IMR-90 (cell line): ENCODE results near the gene KIF12. TPM values are rescaled to one million over a fixed set of nuclear protein-coding genes. Genes with fewer than 3 reads are reported as not detected.
A peak's percentile ranks its signal among the peaks of the same experiment; 100 is the strongest.

ENCODE experiments used
- ATAC-seq: fragments of 200-7000 bp; cut with Tn5 transposase; 2 replicates; pipeline ENCODE4 v1.9.1; 2020; ENCODE audit warnings: low read depth, mild to moderate bottlenecking, moderate library complexity
- BruUV-seq: library from RNA; stranded (reverse); fragments of 400-500 nt; replicated peaks from 2 replicates; lab custom pipeline; 2021; lab: Mats Ljungman, UMichigan
- CTCF ChIA-PET: fragments of 300-600 bp; formaldehyde crosslinking; extraction: SDS; loops from one replicate; lab custom pipeline; 2021; ENCODE audit warnings: antibody characterized with exemption; lab: Yijun Ruan, JAX
- POLR2A ChIA-PET: fragments of 300-600 bp; sonication (Branson Sonifier 250); formaldehyde crosslinking; loops from one replicate; lab custom pipeline; 2022; ENCODE audit warnings: antibody characterized with exemption; ENCODE audit not compliant: unreplicated experiment; lab: Charles Lee
- DNase-seq: peaks from one replicate; pipeline ENCODE4 v3.0.0; 2013
- H2AFZ ChIP-seq: replicated peaks from 2 replicates; pipeline ENCODE3; 2013; ENCODE audit warnings: low read length, mild to moderate bottlenecking; ENCODE audit not compliant: poor library complexity
- H2AK5ac ChIP-seq: 2 replicates; pipeline ENCODE4 v1.6.1; 2013; ENCODE audit warnings: low read depth, low read length, inconsistent platforms
- H2AK9ac ChIP-seq: replicated peaks from 2 replicates; pipeline ENCODE3; 2013; ENCODE audit warnings: mild to moderate bottlenecking, low read depth, low read length, moderate library complexity; ENCODE audit not compliant: poor library complexity
- H2BK120ac ChIP-seq: 2 replicates; pipeline ENCODE4 v1.6.1; 2013; ENCODE audit warnings: low read depth, low read length, inconsistent platforms
- H2BK15ac ChIP-seq: 3 replicates; pipeline ENCODE4 v1.6.1; 2013; ENCODE audit warnings: low read depth, low read length, inconsistent platforms
- H2BK20ac ChIP-seq: 2 replicates; pipeline ENCODE4 v1.6.1; 2013; ENCODE audit warnings: low read depth, mild to moderate bottlenecking, inconsistent platforms, low read length, moderate library complexity
- H2BK5ac ChIP-seq: 2 replicates; pipeline ENCODE4 v1.6.1; 2013; ENCODE audit warnings: mild to moderate bottlenecking, low read depth, low read length, inconsistent platforms; ENCODE audit not compliant: poor library complexity, severe bottlenecking
- H3K14ac ChIP-seq: replicated peaks from 2 replicates; pipeline ENCODE4 v1.6.1; 2013; ENCODE audit warnings: low read depth, low read length, inconsistent platforms
- H3K18ac ChIP-seq: 2 replicates; pipeline ENCODE4 v1.6.1; 2013; ENCODE audit warnings: low read depth, low read length, control low read depth
- H3K23ac ChIP-seq: 2 replicates; pipeline ENCODE4 v1.6.1; 2013; ENCODE audit warnings: low read depth, low read length, inconsistent platforms
- H3K27ac ChIP-seq: 2 replicates; pipeline ENCODE4 v1.5.1; 2013; ENCODE audit warnings: mild to moderate bottlenecking, control low read depth, low read length; ENCODE audit not compliant: insufficient read depth
- H3K27me3 ChIP-seq: 2 replicates; pipeline ENCODE4 v1.6.1; 2013; ENCODE audit warnings: low read length; ENCODE audit not compliant: control insufficient read depth, insufficient read depth
- H3K36me3 ChIP-seq: 2 replicates; pipeline ENCODE4 v1.6.1; 2013; ENCODE audit warnings: low read length, mixed read lengths; ENCODE audit not compliant: control insufficient read depth, insufficient read depth
- H3K4ac ChIP-seq: 2 replicates; pipeline ENCODE4 v1.6.1; 2013; ENCODE audit warnings: low read depth, low read length, inconsistent platforms
- H3K4me1 ChIP-seq: 2 replicates; pipeline ENCODE4 v1.6.1; 2013; ENCODE audit warnings: low read length, mixed read lengths; ENCODE audit not compliant: control insufficient read depth, insufficient read depth
- H3K4me2 ChIP-seq: 2 replicates; pipeline ENCODE4 v1.6.1; 2013; ENCODE audit warnings: low read depth, mild to moderate bottlenecking, control low read depth, low read length, moderate library complexity
- H3K4me3 ChIP-seq: 2 replicates; pipeline ENCODE4 v1.5.1; 2013; ENCODE audit warnings: low read depth, mild to moderate bottlenecking, control low read depth, low read length, moderate library complexity; ENCODE audit not compliant: insufficient read depth
- H3K56ac ChIP-seq: 2 replicates; pipeline ENCODE4 v1.6.1; 2013; ENCODE audit warnings: low read length, inconsistent platforms; ENCODE audit not compliant: insufficient read depth; ENCODE audit errors: extremely low read depth
- H3K79me1 ChIP-seq, 2 experiments: 2 replicates each; pipeline ENCODE4 v1.6.1; 2013; ENCODE audit warnings: low read length in 2 of 2, inconsistent platforms in 1 of 2, low read depth in 1 of 2
- H3K9ac ChIP-seq: 2 replicates; pipeline ENCODE4 v1.6.1; 2013; ENCODE audit warnings: low read depth, low read length, control low read depth
- H3K9me1 ChIP-seq: 2 replicates; pipeline ENCODE4 v1.6.1; 2013; ENCODE audit warnings: low read length, inconsistent platforms; ENCODE audit not compliant: insufficient read depth
- H3K9me3 ChIP-seq: 2 replicates; pipeline ENCODE4 v1.6.1; 2013; ENCODE audit warnings: low read length; ENCODE audit not compliant: control insufficient read depth, insufficient read depth
- H4K20me1 ChIP-seq: 2 replicates; pipeline ENCODE4 v1.6.1; 2013; ENCODE audit warnings: low read length, inconsistent platforms; ENCODE audit not compliant: insufficient read depth
- H4K5ac ChIP-seq: 2 replicates; pipeline ENCODE4 v1.6.1; 2013; ENCODE audit warnings: mild to moderate bottlenecking, low read depth, low read length, control low read depth
- H4K8ac ChIP-seq, 2 experiments: 2 replicates each; pipeline ENCODE4 v1.6.1; 2013; ENCODE audit warnings: low read depth in 2 of 2, low read length in 2 of 2, control low read depth in 1 of 2, inconsistent platforms in 1 of 2
- H4K91ac ChIP-seq: 2 replicates; pipeline ENCODE4 v1.6.1; 2013; ENCODE audit warnings: low read depth, low read length, inconsistent platforms; ENCODE audit not compliant: insufficient read depth
- ELK1 ChIP-seq: fragments of 150-350 bp; IDR thresholded peaks from 2 replicates; pipeline ENCODE4 v1.6.1; 2016; ENCODE audit warnings: low read depth, mild to moderate bottlenecking, low read length, moderate library complexity, borderline replicate concordance
- SMC3 ChIP-seq: fragments of 150-350 bp; IDR thresholded peaks from 2 replicates; pipeline ENCODE4 v1.6.1; 2016; ENCODE audit warnings: low read depth, mild to moderate bottlenecking, antibody characterized with exemption, low read length, moderate library complexity
- WGBS, 2 experiments: methylation state at CpG; one replicate each; pipeline versions ENCODE4 v1.1.5 to v1.1.7; 2013; ENCODE audit warnings: missing lambda C conversion rate in 2 of 2; ENCODE audit not compliant: insufficient read length in 1 of 2; ENCODE audit errors: extremely low coverage in 2 of 2; 5-methylcytosine and 5-hydroxymethylcytosine counted together
- dilution Hi-C: fragments of 300-500 bp; cut with HindIII; formaldehyde crosslinking; loops from one replicate; pipeline ENCODE4 v1.14.3; 2018; ENCODE audit warnings: low sequenced_read_pairs; ENCODE audit not compliant: unreplicated experiment
- in situ Hi-C: fragments of 300-500 bp; cut with MboI; formaldehyde crosslinking; loops from 3 replicates; pipeline ENCODE4 v1.14.3; 2019; ENCODE audit warnings: low sequenced_read_pairs, inconsistent platforms, mixed read lengths
- intact Hi-C: fragments of 100-400 bp; cut with micrococcal nuclease; formaldehyde crosslinking; loops from 2 replicates; pipeline ENCODE4 v1.10.0; 2022
- polyA plus RNA-seq, 3 experiments: library from polyadenylated mRNA; depleted of rRNA; stranded (reverse); fragments of >200 nt; gene quantifications; 2 replicates each; pipeline ENCODE4 v1.2.3, GENCODE V29; 2012; ENCODE audit warnings: low replicate concordance in 1 of 3
- total RNA-seq: library from RNA; depleted of rRNA; stranded (reverse); fragments of >200 nt; gene quantifications from 2 replicates; pipeline ENCODE4 v1.2.3, GENCODE V29; 2012

Gene KIF12
- total and polyA plus RNA-seq, 2 of the 4 experiments (the other 2 are of a cell fraction): not detected

GRCh38 chr9:114089206-114089840 lies 9.8 kb downstream of the KIF12 start:
- 20% methylated on average over 1 of the region's 4 CpGs; no CpG with 5 or more reads in 1 of the 2 experiments for WGBS, 2 experiments
- POLR2A ChIA-PET: no interaction called here
- intact Hi-C loops: no loop called here

More at GRCh38 chr9:114089206-114089840, 9.8 kb downstream of the KIF12 start:
- H3K18ac ChIP-seq: no peak overlapping the region
- no peak overlapping the region for H2AK5ac ChIP-seq
- H4K91ac ChIP-seq: no peak overlapping the region
- in situ Hi-C loops (no loop called here), dilution Hi-C loops (no loop called here)
- H3K14ac ChIP-seq: 0 out of 2 replicates have a peak overlapping the region, but pooled peaks have one; percentile 16
- no peak overlapping the region for H4K5ac ChIP-seq
- H3K79me1 ChIP-seq: no peaks in the 10 kb centered on the region
- no peak overlapping the region for H3K9ac ChIP-seq
- H3K9me3 ChIP-seq: 0 out of 2 replicates have a peak, but pooled peaks cover 2% of the 10 kb centered on the region
- no peak overlapping the region for H2BK15ac ChIP-seq
- H2BK20ac ChIP-seq: no peak overlapping the region
- no peak overlapping the region for H3K23ac ChIP-seq
- H3K4me3 ChIP-seq: no peak overlapping the region
- TF ChIP-seq ELK1: no peak
- TF ChIP-seq SMC3: no peak
- H4K20me1 ChIP-seq: no peaks in the 10 kb centered on the region; the same call in 1 of the 2 replicates
- no peaks in the 10 kb centered on the region for H3K36me3 ChIP-seq
- no peak overlapping the region for H3K56ac ChIP-seq
- H3K9me1 ChIP-seq: no peaks in the 10 kb centered on the region
- H2BK120ac ChIP-seq: no peak overlapping the region
- DNase-seq (no peak), ATAC-seq (no peak)
- no peak overlapping the region for H2AK9ac ChIP-seq
- H3K4ac ChIP-seq: no peak overlapping the region
- no peaks in the 10 kb centered on the region for H3K4me1 ChIP-seq
- H3K27me3 ChIP-seq: peaks cover 66% of the 10 kb centered on the region
- H2AFZ ChIP-seq: no peak overlapping the region
- H3K4me2 ChIP-seq: no peak overlapping the region
- BruUV-seq: no TSS peak
- no peak overlapping the region for H2BK5ac ChIP-seq
- no peak overlapping the region for H4K8ac ChIP-seq
- CTCF ChIA-PET: no interaction called here
- no peak overlapping the region for H3K27ac ChIP-seq
